Measurements from ENCODE around the gene IQCH.

IQCH gene

GRCh38 chr15:67218428-67218827 lies 36.2 kb upstream of the IQCH start:
- Histone ChIP-seq H3K27ac (no peak overlapping the region), H3K9me3 (ENCODE audit: low read depth, low read length) (no peaks in the 10 kb centered on the region), H3K9ac (ENCODE audit: insufficient read length) (no peak overlapping the region), H3K4me3 (no peak overlapping the region), H3K36me3 (ENCODE audit: insufficient read depth, low read length) (no peaks in the 10 kb centered on the region)
- TF ChIP-seq FOXP2 (optimal IDR thresholded peaks at IDR 0.05; ENCODE audit: control extremely low read depth, extremely low read length, insufficient read depth) (no peak), EZH2 (IDR thresholded peaks at IDR 0.05) (no peak), POLR2AphosphoS5 (IDR thresholded peaks at IDR 0.05; ENCODE audit: borderline replicate concordance, low read depth, low read length) (no peak)
- DNase-seq (ENCODE audit: low read depth, low spot score) = no peak

GRCh38 chr15:67219288-67219687 lies 35.3 kb upstream of the IQCH start:
- Histone ChIP-seq H3K9ac (ENCODE audit: insufficient read length) (no peak overlapping the region), H3K4me3 (no peak overlapping the region), H3K27ac (no peak overlapping the region), H3K9me3 (ENCODE audit: low read depth, low read length) (no peaks in the 10 kb centered on the region), H3K36me3 (ENCODE audit: insufficient read depth, low read length) (no peaks in the 10 kb centered on the region)
- DNase-seq (ENCODE audit: low read depth, low spot score) = no peak
- no peak for TF ChIP-seq POLR2AphosphoS5 (IDR thresholded peaks at IDR 0.05; ENCODE audit: borderline replicate concordance, low read depth, low read length)
- TF ChIP-seq EZH2 (IDR thresholded peaks at IDR 0.05) = no peak
- TF ChIP-seq FOXP2 (optimal IDR thresholded peaks at IDR 0.05; ENCODE audit: control extremely low read depth, extremely low read length, insufficient read depth) = no peak

GRCh38 chr15:67224889-67225288 lies 29.7 kb upstream of the IQCH start:
- TF ChIP-seq FOXP2 (optimal IDR thresholded peaks at IDR 0.05; ENCODE audit: control extremely low read depth, extremely low read length, insufficient read depth) (no peak), EZH2 (IDR thresholded peaks at IDR 0.05) (no peak), POLR2AphosphoS5 (IDR thresholded peaks at IDR 0.05; ENCODE audit: borderline replicate concordance, low read depth, low read length) (no peak)

DNA sequence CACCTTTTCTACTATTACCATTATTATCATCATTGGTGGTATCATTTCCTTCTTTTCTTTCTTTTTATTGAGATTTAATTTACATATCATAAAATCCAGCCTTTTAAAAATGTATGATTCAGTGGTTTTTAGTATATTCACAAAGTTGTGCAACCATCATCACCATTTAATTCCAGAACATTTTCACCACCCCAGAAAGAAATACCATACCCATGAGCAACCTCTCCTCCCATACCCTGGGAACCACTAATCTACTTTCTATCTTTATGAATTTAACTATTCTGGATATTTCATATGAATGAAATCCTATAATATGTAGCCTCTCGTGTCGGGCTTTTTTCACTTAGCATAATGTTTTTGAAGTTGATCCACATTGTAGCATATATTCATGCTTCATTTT lies 29.2 kb upstream of the IQCH start:
- H3K27ac ChIP-seq = no peak overlapping the region
- TF ChIP-seq FOXP2 (optimal IDR thresholded peaks at IDR 0.05; ENCODE audit: control extremely low read depth, extremely low read length, insufficient read depth) = no peak
- no peak overlapping the region for H3K4me3 ChIP-seq
- no peaks in the 10 kb centered on the region for H3K9me3 ChIP-seq (ENCODE audit: low read depth, low read length)
- H3K9ac ChIP-seq (ENCODE audit: insufficient read length) = no peak overlapping the region
- DNase-seq (ENCODE audit: low read depth, low spot score) = no peak
- H3K36me3 ChIP-seq (ENCODE audit: insufficient read depth, low read length) = peaks cover 4% of the 10 kb centered on the region; the same call in 1 of the 2 replicates

More at GRCh38 chr15:67224889-67225288, 29.7 kb upstream of the IQCH start:
- H3K4me3 ChIP-seq = no peak overlapping the region
- no peak for DNase-seq (ENCODE audit: low read depth, low spot score)
- H3K9me3 ChIP-seq (ENCODE audit: low read depth, low read length) = no peaks in the 10 kb centered on the region
- H3K27ac ChIP-seq = no peak overlapping the region
- no peak overlapping the region for H3K9ac ChIP-seq (ENCODE audit: insufficient read length)
- H3K36me3 ChIP-seq (ENCODE audit: insufficient read depth, low read length) = no peaks in the 10 kb centered on the region

- H3K9me3 ChIP-seq (ENCODE audit: low read depth, low read length) = no peaks in the 10 kb centered on the region
- H3K9ac ChIP-seq (ENCODE audit: insufficient read length) = no peak overlapping the region
- H3K27ac ChIP-seq = no peak overlapping the region
- DNase-seq (ENCODE audit: low read depth, low spot score) = no peak
- no peak overlapping the region for H3K4me3 ChIP-seq
- peaks cover 18% of the 10 kb centered on the region; the same call in 1 of the 2 replicates for H3K36me3 ChIP-seq (ENCODE audit: insufficient read depth, low read length)
- TF ChIP-seq FOXP2 (optimal IDR thresholded peaks at IDR 0.05; ENCODE audit: control extremely low read depth, extremely low read length, insufficient read depth) (no peak), POLR2AphosphoS5 (IDR thresholded peaks at IDR 0.05; ENCODE audit: borderline replicate concordance, low read depth, low read length) (no peak), EZH2 (IDR thresholded peaks at IDR 0.05) (no peak)
These were observed 27.2 kb upstream of the IQCH start for GRCh38 chr15:67227431-67227830.

- DNase-seq (ENCODE audit: low read depth, low spot score) = no peak
- H3K27ac ChIP-seq = no peak overlapping the region
- TF ChIP-seq FOXP2 (optimal IDR thresholded peaks at IDR 0.05; ENCODE audit: control extremely low read depth, extremely low read length, insufficient read depth) (no peak), POLR2AphosphoS5 (IDR thresholded peaks at IDR 0.05; ENCODE audit: borderline replicate concordance, low read depth, low read length) (no peak), EZH2 (IDR thresholded peaks at IDR 0.05) (no peak)
These were observed 26.7 kb upstream of the IQCH start for GRCh38 chr15:67227846-67228245.

GRCh38 chr15:67228286-67228685 lies 26.3 kb upstream of the IQCH start:
- TF ChIP-seq EZH2 (IDR thresholded peaks at IDR 0.05) (no peak), POLR2AphosphoS5 (IDR thresholded peaks at IDR 0.05; ENCODE audit: borderline replicate concordance, low read depth, low read length) (no peak), FOXP2 (optimal IDR thresholded peaks at IDR 0.05; ENCODE audit: control extremely low read depth, extremely low read length, insufficient read depth) (no peak)
- H3K9ac ChIP-seq (ENCODE audit: insufficient read length) = no peak overlapping the region
- DNase-seq (ENCODE audit: low read depth, low spot score) = peak; percentile 47
- H3K9me3 ChIP-seq (ENCODE audit: low read depth, low read length) = no peaks in the 10 kb centered on the region
- H3K4me3 ChIP-seq = no peak overlapping the region
- peaks cover 23% of the 10 kb centered on the region for H3K36me3 ChIP-seq (ENCODE audit: insufficient read depth, low read length)
- no peak overlapping the region for H3K27ac ChIP-seq

More at GRCh38 chr15:67227846-67228245, 26.7 kb upstream of the IQCH start:
- no peak overlapping the region for H3K9ac ChIP-seq (ENCODE audit: insufficient read length)
- H3K36me3 ChIP-seq (ENCODE audit: insufficient read depth, low read length) = peaks cover 19% of the 10 kb centered on the region; the same call in 1 of the 2 replicates
- H3K4me3 ChIP-seq = no peak overlapping the region
- no peaks in the 10 kb centered on the region for H3K9me3 ChIP-seq (ENCODE audit: low read depth, low read length)

DNA sequence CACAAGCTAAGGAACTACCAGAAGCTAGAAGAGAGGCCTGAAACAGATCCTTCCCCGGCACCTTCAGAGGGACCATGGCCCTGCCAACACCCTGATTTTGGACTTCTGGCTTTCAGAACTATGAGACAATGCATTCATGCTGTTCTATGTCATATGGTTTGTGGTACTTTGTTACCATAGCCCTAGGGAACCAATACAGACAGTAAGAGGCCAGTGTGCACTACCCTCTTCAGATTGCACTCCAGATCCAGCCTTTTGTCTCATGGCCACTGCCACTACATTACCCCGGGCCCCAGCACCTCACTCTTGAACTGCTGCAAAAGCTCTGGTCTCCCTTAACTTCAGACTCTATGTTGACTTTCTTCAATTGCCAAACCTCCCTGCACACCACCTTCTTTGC lies 24.1 kb upstream of the IQCH start:
- no peak for DNase-seq (ENCODE audit: low read depth, low spot score)

GRCh38 chr15:67232591-67232990 lies 22.0 kb upstream of the IQCH start:
- Histone ChIP-seq H3K9ac (ENCODE audit: insufficient read length) (no peak overlapping the region), H3K9me3 (ENCODE audit: low read depth, low read length) (no peaks in the 10 kb centered on the region), H3K4me3 (no peak overlapping the region), H3K27ac (no peak overlapping the region), H3K36me3 (ENCODE audit: insufficient read depth, low read length) (peaks cover 31% of the 10 kb centered on the region)
- DNase-seq (ENCODE audit: low read depth, low spot score) = no peak
- TF ChIP-seq POLR2AphosphoS5 (IDR thresholded peaks at IDR 0.05; ENCODE audit: borderline replicate concordance, low read depth, low read length) (no peak), FOXP2 (optimal IDR thresholded peaks at IDR 0.05; ENCODE audit: control extremely low read depth, extremely low read length, insufficient read depth) (no peak), EZH2 (IDR thresholded peaks at IDR 0.05) (no peak)

More for the DNA sequence above, 24.1 kb upstream of the IQCH start:
- no peak overlapping the region for H3K9ac ChIP-seq (ENCODE audit: insufficient read length)
- no peak overlapping the region for H3K4me3 ChIP-seq
- peaks cover 31% of the 10 kb centered on the region for H3K36me3 ChIP-seq (ENCODE audit: insufficient read depth, low read length)
- TF ChIP-seq FOXP2 (optimal IDR thresholded peaks at IDR 0.05; ENCODE audit: control extremely low read depth, extremely low read length, insufficient read depth) = no peak
- TF ChIP-seq EZH2 (IDR thresholded peaks at IDR 0.05) = no peak
- no peak for TF ChIP-seq POLR2AphosphoS5 (IDR thresholded peaks at IDR 0.05; ENCODE audit: borderline replicate concordance, low read depth, low read length)
- H3K27ac ChIP-seq = no peak overlapping the region
- no peaks in the 10 kb centered on the region for H3K9me3 ChIP-seq (ENCODE audit: low read depth, low read length)
